HepG2 (cell line): ENCODE results near the gene HEXIM1. TPM values are rescaled to one million over a fixed set of nuclear protein-coding genes. Genes with fewer than 3 reads are reported as not detected.

Experiments
- DMAP1 ChIP-seq: IDR thresholded peaks from 2 replicates; pipeline ENCODE4 v1.6.1; 2016
- EEA1 ChIP-seq: sonication (generic); formaldehyde crosslinking; IDR thresholded peaks from 2 replicates; pipeline ENCODE4 v1.5.1; 2020; ENCODE audit warnings: mild to moderate bottlenecking, missing genetic modification reagents, borderline replicate concordance
- FOXC1 ChIP-seq: sonication (generic); formaldehyde crosslinking; IDR thresholded peaks from 2 replicates; pipeline ENCODE4 v1.8.0; 2022; ENCODE audit warnings: mild to moderate bottlenecking, missing genetic modification reagents, borderline replicate concordance
- GATAD2A ChIP-seq: IDR thresholded peaks from 2 replicates; pipeline ENCODE4 v1.6.1; 2016
- HNRNPUL1 ChIP-seq: fragments of 200-400 bp; formaldehyde crosslinking; IDR thresholded peaks from 2 replicates; pipeline ENCODE4 v1.6.1; 2017; ENCODE audit warnings: low read depth, mild to moderate bottlenecking, low read length, moderate library complexity
- IRF9 ChIP-seq: sonication (generic); formaldehyde crosslinking; IDR thresholded peaks from 2 replicates; pipeline ENCODE4 v1.8.0; 2022; ENCODE audit warnings: missing genetic modification reagents, mild to moderate bottlenecking, borderline replicate concordance
- MLLT10 ChIP-seq: sonication (generic); formaldehyde crosslinking; IDR thresholded peaks from 2 replicates; pipeline ENCODE4 v1.4.0; 2020; ENCODE audit warnings: missing genetic modification reagents
- MTA3 ChIP-seq: sonication (generic); formaldehyde crosslinking; IDR thresholded peaks from 2 replicates; pipeline ENCODE4 v1.4.0; 2020; ENCODE audit warnings: missing genetic modification reagents
- PRDM15 ChIP-seq: sonication (generic); formaldehyde crosslinking; IDR thresholded peaks from 2 replicates; pipeline ENCODE4 v1.4.0; 2020; ENCODE audit warnings: missing genetic modification reagents
- PRDM4 ChIP-seq: sonication (generic); formaldehyde crosslinking; IDR thresholded peaks from 2 replicates; pipeline ENCODE4 v1.9.0; 2021; ENCODE audit warnings: missing genetic modification reagents, borderline replicate concordance
- RCOR2 ChIP-seq: IDR thresholded peaks from 2 replicates; pipeline ENCODE4 v1.6.1; 2016; ENCODE audit warnings: missing biosample characterization, missing genetic modification reagents
- SKIL ChIP-seq: sonication (generic); formaldehyde crosslinking; IDR thresholded peaks from 2 replicates; pipeline ENCODE4 v1.8.0; 2022; ENCODE audit warnings: missing genetic modification reagents, mild to moderate bottlenecking, moderate library complexity, borderline replicate concordance
- TFAP4 ChIP-seq: sonication (generic); IDR thresholded peaks from 2 replicates; pipeline ENCODE4 v1.6.1; 2016; ENCODE audit warnings: low read depth, borderline replicate concordance
- UBTF ChIP-seq: sonication (generic); formaldehyde crosslinking; IDR thresholded peaks from 2 replicates; pipeline ENCODE4 v1.4.0; 2020; ENCODE audit warnings: mild to moderate bottlenecking, missing genetic modification reagents
- ZNF337 ChIP-seq: sonication (generic); formaldehyde crosslinking; IDR thresholded peaks from 2 replicates; pipeline ENCODE4 v1.5.1; 2020; ENCODE audit warnings: missing genetic modification reagents, low read depth, mild to moderate bottlenecking, borderline replicate concordance
- ZNF567 ChIP-seq: sonication (generic); formaldehyde crosslinking; IDR thresholded peaks from 2 replicates; pipeline ENCODE4 v1.8.1; 2023; ENCODE audit warnings: mild to moderate bottlenecking, missing genetic modification reagents, borderline replicate concordance
- polyA plus RNA-seq, 8 experiments: library from polyadenylated mRNA; depleted of rRNA in 3 of 8; stranded (reverse) in 7 of 8; unstranded in 1 of 8; fragments of >200 nt; fragmentation: Illumina TruSeq in 4 of 8; extraction: Trizol in 4 of 8; gene quantifications; 2 replicates each; pipeline versions ENCODE4 v1.2.1 to v1.2.3, GENCODE V29; 2011 to 2016; ENCODE audit warnings: low read depth in 4 of 8, missing spikeins in 1 of 8, mixed read lengths in 1 of 8; ENCODE audit not compliant: insufficient read depth in 1 of 8
- total RNA-seq, 5 experiments: library from RNA; depleted of rRNA; stranded (reverse); fragments of >200 nt; fragmentation: Illumina TruSeq; extraction: Trizol; gene quantifications; 2 replicates each; pipeline ENCODE4 v1.2.3, GENCODE V29; 2016; ENCODE audit warnings: low read depth in 1 of 5

HEXIM1 gene
- total and polyA plus RNA-seq, 2 of the 13 experiments (the other 11 are each of a cell fraction or from before 2014, with no cell fraction given), result 10.5 to 16.6 TPM

GRCh38 chr17:45147581-45148182 is 593 bp upstream of the HEXIM1 start (continued):
- no peak for TF ChIP-seq PRDM15 (CRISPR knock-in tag)
- peak; percentile 28 for TF ChIP-seq ZNF337 (CRISPR knock-in tag)
- no peak; the same call in 1 of the 2 replicates for TF ChIP-seq ZNF567
- no peak for TF ChIP-seq MLLT10
- no peak for TF ChIP-seq EEA1
- TF ChIP-seq PRDM4 (CRISPR knock-in tag), result no peak
- peak; percentile 78 for TF ChIP-seq GATAD2A (CRISPR knock-in tag)
- no peak for TF ChIP-seq IRF9 (CRISPR knock-in tag)
- no peak for TF ChIP-seq MTA3 (CRISPR knock-in tag)
- no peak for TF ChIP-seq RCOR2 (CRISPR knock-in tag)
- TF ChIP-seq SKIL (CRISPR knock-in tag), result no peak
- peak; percentile 90 for TF ChIP-seq DMAP1
- peak; percentile 80; the same call in 1 of the 2 replicates for TF ChIP-seq FOXC1 (CRISPR knock-in tag)
- no peak; the same call in 1 of the 2 replicates for TF ChIP-seq UBTF (CRISPR knock-in tag)
- TF ChIP-seq TFAP4, result 0 out of 2 replicates have a peak, but pooled peaks have one; percentile 12
- TF ChIP-seq HNRNPUL1, result no peak
